GM20000 (cell line): ENCODE results near the gene C1QBP.

Experiments
- DNase-seq: peaks from one replicate; pipeline ENCODE4 v3.0.0; 2012; ENCODE audit warnings: low spot score
- TF ChIP-seq, protein P1 (sequence below): IDR thresholded peaks from 2 replicates; pipeline ENCODE4 v1.5.1; 2012; ENCODE audit warnings: mild to moderate bottlenecking, control low read depth; ENCODE audit errors: extremely low read depth, missing control alignments

The C1QBP gene

DNA sequence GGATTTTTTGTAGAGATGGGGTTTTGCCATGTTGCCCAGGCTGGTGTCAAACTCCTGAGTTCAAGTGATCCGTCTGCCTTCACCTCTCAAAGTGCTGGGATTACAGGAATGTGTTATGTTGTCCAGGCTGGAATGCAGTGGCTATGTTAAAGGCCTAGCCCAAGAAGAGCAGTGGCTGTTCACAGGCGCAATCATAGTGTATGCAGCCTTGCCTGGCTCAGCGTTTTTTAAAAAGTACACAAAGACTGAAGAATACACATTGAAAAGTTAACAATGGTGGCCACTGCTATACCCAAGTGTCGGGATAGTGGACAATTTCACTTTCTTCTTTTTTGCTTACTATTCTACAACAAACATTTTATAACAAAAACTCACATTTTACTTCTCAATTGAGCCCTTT, 40.0 kb upstream of the C1QBP start:
- TF ChIP-seq, protein P1, sequence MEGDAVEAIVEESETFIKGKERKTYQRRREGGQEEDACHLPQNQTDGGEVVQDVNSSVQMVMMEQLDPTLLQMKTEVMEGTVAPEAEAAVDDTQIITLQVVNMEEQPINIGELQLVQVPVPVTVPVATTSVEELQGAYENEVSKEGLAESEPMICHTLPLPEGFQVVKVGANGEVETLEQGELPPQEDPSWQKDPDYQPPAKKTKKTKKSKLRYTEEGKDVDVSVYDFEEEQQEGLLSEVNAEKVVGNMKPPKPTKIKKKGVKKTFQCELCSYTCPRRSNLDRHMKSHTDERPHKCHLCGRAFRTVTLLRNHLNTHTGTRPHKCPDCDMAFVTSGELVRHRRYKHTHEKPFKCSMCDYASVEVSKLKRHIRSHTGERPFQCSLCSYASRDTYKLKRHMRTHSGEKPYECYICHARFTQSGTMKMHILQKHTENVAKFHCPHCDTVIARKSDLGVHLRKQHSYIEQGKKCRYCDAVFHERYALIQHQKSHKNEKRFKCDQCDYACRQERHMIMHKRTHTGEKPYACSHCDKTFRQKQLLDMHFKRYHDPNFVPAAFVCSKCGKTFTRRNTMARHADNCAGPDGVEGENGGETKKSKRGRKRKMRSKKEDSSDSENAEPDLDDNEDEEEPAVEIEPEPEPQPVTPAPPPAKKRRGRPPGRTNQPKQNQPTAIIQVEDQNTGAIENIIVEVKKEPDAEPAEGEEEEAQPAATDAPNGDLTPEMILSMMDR: no peak
- no peak for DNase-seq

DNA sequence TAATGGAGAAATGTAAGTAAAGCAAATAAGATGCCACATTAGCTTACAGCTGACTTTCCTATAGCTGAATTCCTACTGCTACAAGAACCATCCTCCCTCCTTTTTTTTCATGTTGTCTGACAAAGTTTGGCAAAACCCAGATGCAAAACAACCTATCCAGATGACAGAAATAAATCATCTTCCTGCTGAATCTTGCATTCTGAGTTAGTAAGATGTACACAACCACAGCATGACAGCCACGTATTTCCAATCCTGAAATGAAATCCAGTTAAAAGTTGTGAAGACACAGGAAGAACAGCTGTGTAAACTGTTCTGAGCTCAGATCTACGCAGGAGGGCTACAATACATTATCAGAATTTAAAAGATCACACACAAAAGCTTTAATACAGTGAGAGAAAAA, 35.0 kb upstream of the C1QBP start:
- TF ChIP-seq, protein P1: no peak
- no peak for DNase-seq

DNA sequence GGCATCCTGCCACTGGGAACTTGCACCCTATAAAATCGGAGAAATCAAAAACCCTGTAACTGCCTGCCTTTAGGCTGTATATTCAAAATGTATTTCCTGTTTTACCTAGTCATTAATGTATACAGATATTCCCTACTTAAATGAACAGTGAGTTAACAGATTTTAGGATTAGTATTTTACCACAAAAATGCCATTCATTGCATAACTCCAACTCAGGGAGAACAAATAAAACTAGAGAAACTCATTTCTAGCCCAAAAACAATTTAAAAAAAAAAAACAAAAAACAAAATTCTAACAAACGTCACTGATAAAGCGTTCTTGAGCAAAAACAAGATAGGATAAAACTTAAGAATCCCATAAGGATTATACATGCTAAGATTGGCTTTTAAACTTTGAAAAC, 33.6 kb upstream of the C1QBP start:
- DNase-seq: no peak
- TF ChIP-seq, protein P1: no peak

DNA sequence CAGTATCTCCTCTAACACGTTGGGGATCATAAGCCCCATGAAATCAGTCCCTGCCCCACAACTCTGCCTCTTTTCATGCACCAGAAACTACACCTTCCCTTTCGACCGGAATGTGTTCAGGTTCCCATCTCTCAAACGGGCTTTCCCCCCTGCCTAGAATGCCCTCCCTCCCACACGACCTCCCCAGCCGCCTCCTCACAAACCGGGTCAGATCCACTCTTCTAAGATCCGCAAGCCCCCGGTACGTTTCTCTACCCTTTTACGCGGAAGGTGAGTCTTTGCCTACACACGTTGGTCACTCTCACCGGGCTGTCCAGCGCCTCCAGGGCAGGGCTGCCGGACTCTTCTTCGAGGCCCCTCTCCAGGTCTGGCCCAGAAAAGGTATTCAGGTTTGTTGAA, 29.1 kb upstream of the C1QBP start:
- TF ChIP-seq, protein P1: no peak
- DNase-seq: peak; percentile 26

DNA sequence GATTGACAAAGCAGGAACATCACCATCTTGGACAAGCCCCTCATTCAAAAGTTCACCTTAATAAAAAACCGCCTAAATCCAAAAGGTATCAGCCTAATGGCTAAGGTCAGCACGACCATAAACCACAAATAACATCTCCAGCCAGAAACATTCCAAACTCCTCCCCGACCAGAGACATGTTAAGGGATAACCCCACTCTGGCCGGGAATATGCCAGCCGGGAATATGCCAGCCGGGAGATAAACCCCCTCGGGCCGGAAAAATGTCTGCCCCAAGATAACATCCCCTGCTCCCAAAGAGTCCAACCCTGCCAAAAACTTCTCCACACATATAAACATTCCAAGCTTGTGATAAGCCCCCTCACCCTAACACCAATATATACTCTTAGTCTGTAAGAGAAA, 28.5 kb upstream of the C1QBP start:
- DNase-seq: no peak
- TF ChIP-seq, protein P1: no peak

DNA sequence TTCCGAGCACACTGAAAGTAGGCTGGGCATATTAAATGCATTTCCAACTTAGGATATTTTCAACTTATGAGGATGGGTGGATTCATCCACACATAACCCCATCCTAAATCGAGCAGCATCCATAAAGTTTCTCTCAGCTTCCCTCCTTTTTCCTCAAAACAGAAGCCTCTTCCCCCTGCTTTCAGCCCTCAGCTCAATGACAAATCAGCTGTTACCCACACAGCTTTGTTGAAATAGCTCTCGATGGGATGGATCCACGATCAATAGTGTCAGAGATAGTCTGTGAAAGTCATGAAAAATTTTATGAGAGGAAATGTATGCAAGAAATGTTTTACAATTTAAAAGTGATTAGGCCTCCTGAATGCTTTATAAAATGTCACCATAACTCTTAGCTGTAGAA, 27.3 kb upstream of the C1QBP start:
- TF ChIP-seq, protein P1: no peak
- no peak for DNase-seq

DNA sequence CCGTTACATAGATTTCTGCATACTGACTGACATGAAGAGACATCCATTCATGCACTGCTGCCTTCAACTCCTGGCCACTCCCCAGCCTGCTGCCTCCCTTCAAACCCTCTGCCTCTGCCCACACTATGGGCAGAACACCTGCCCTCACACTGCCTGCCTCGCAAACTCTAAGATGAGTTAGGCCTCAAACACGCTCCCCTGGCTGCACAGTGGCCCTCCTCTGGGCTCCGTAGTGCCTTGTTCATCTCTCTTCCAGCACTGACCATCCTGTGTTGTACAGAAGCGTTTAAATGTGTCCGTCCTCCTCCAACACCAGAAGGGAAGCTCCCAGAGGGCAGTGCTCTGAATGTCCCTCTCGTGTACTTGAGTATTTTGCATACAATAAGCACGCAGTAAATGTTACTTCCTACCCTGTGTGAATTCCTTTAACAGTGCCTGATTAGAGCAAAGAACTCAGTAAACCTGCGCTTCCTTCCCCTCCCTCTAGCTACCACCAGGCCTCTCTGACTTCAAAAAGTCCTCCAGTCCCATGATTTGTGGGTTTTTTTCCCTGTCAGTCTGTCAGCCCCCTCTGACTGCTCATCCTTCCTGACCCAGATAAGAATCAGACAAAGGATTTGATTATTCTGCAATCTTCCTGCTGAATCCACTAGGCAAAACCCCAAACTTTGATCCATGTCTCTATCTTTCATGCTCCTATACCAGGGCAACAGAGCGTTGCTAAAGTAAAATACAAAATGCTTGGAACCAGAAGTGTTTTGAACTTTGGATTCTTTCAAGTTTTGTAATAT, 26.0 kb upstream of the C1QBP start:
- no peak for DNase-seq
- TF ChIP-seq, protein P1: no peak
